Liver (tissue), 9 donors: Measurements from ENCODE around the gene TIAM2. TPM values are rescaled to one million over a fixed set of nuclear protein-coding genes. Genes with fewer than 3 reads are reported as not detected.

Source experiments
- DNase-seq: peaks from one replicate; pipeline ENCODE4 v3.0.0-alpha.2; 2017; ENCODE audit warnings: low spot score
- H3K27ac ChIP-seq, 2 donors: one replicate each; pipeline ENCODE4 v1.7.0; 2013; ENCODE audit warnings: inconsistent platforms in 2 of 2, low read length in 2 of 2, control low read depth in 1 of 2, low read depth in 1 of 2, mild to moderate bottlenecking in 1 of 2
- H3K27me3 ChIP-seq, 4 donors: one replicate each; pipeline versions ENCODE4 v1.6.1 to v1.7.0; 2013; ENCODE audit warnings: low read length in 3 of 4, inconsistent platforms in 1 of 4, mild to moderate bottlenecking in 1 of 4, moderate library complexity in 1 of 4; ENCODE audit not compliant: control insufficient read depth in 4 of 4, insufficient read depth in 4 of 4
- H3K36me3 ChIP-seq, 4 donors: one replicate each; pipeline versions ENCODE4 v1.6.1 to v1.7.0; 2013; ENCODE audit warnings: low read length in 3 of 4, mild to moderate bottlenecking in 3 of 4, low read depth in 1 of 4, moderate library complexity in 1 of 4; ENCODE audit not compliant: control insufficient read depth in 4 of 4, insufficient read depth in 3 of 4
- H3K4me1 ChIP-seq, 4 donors: one replicate each; pipeline versions ENCODE4 v1.6.1 to v1.7.0; 2013; ENCODE audit warnings: low read length in 3 of 4, mild to moderate bottlenecking in 3 of 4, moderate library complexity in 1 of 4; ENCODE audit not compliant: control insufficient read depth in 4 of 4, insufficient read depth in 4 of 4
- H3K4me3 ChIP-seq, 3 donors: one replicate each; pipeline versions ENCODE4 v1.6.1 to v1.7.0; 2013; ENCODE audit warnings: low read length in 3 of 3, control low read depth in 1 of 3, low read depth in 1 of 3, mild to moderate bottlenecking in 1 of 3
- H3K9ac ChIP-seq, 2 donors: one replicate each; pipeline ENCODE4 v1.7.0; 2013; ENCODE audit warnings: low read length in 2 of 2, mild to moderate bottlenecking in 2 of 2, moderate library complexity in 2 of 2, control low read depth in 1 of 2, low read depth in 1 of 2
- H3K9me3 ChIP-seq, 4 donors: one replicate each; pipeline versions ENCODE4 v1.6.1 to v1.7.0; 2013; ENCODE audit warnings: low read length in 3 of 4; ENCODE audit not compliant: control insufficient read depth in 4 of 4
- ATF3 ChIP-seq: IDR thresholded peaks from 2 replicates; pipeline ENCODE4 v1.6.1; 2016; ENCODE audit warnings: antibody characterized with exemption
- CTCF ChIP-seq: fragments of 150-350 bp; IDR thresholded peaks from 2 replicates; pipeline ENCODE4 v1.5.1; 2017; ENCODE audit warnings: improper control_type of control experiment, low read depth, low read length; ENCODE audit not compliant: missing input control
- EGR1 ChIP-seq, 2 donors: IDR thresholded peaks; 2 replicates each; pipeline ENCODE4 v1.6.1; 2016 to 2018; ENCODE audit warnings: antibody characterized with exemption in 2 of 2, low read depth in 2 of 2
- FOXA1 ChIP-seq: IDR thresholded peaks from 2 replicates; pipeline ENCODE4 v1.6.1; 2016; ENCODE audit warnings: antibody characterized with exemption
- FOXA2 ChIP-seq: IDR thresholded peaks from 2 replicates; pipeline ENCODE4 v1.6.1; 2016; ENCODE audit warnings: antibody characterized with exemption
- GABPA ChIP-seq, 2 donors: IDR thresholded peaks in 1 of 2; conservative IDR thresholded peaks in 1 of 2; 2 replicates each; pipeline ENCODE4 v1.6.1; 2016; ENCODE audit warnings: antibody characterized with exemption in 2 of 2, mild to moderate bottlenecking in 1 of 2, moderate library complexity in 1 of 2
- HNF4A ChIP-seq, 2 donors: conservative IDR thresholded peaks; 2 replicates each; pipeline ENCODE4 v1.6.1; 2016; ENCODE audit warnings: antibody characterized with exemption in 2 of 2, mild to moderate bottlenecking in 2 of 2
- HNF4G ChIP-seq: IDR thresholded peaks from 2 replicates; pipeline ENCODE4 v1.6.1; 2016; ENCODE audit warnings: antibody characterized with exemption
- JUND ChIP-seq, 2 donors: IDR thresholded peaks; 2 replicates each; pipeline ENCODE4 v1.6.1; 2016; ENCODE audit warnings: antibody characterized with exemption in 2 of 2
- MAX ChIP-seq: IDR thresholded peaks from 2 replicates; pipeline ENCODE4 v1.6.1; 2016; ENCODE audit warnings: antibody characterized with exemption
- NR2F2 ChIP-seq: IDR thresholded peaks from 2 replicates; pipeline ENCODE4 v1.6.1; 2016; ENCODE audit warnings: antibody characterized with exemption
- RAD21 ChIP-seq, 2 donors: IDR thresholded peaks; 2 replicates each; pipeline ENCODE4 v1.6.1; 2016; ENCODE audit warnings: antibody characterized with exemption in 2 of 2, mild to moderate bottlenecking in 2 of 2
- REST ChIP-seq: IDR thresholded peaks from 2 replicates; pipeline ENCODE4 v1.6.1; 2016; ENCODE audit warnings: antibody characterized with exemption, mild to moderate bottlenecking
- RXRA ChIP-seq, 2 donors: IDR thresholded peaks; 2 replicates each; pipeline ENCODE4 v1.6.1; 2017 to 2018; ENCODE audit warnings: antibody characterized with exemption in 2 of 2, mild to moderate bottlenecking in 1 of 2
- SP1 ChIP-seq: IDR thresholded peaks from 2 replicates; pipeline ENCODE4 v1.6.1; 2018; ENCODE audit warnings: antibody characterized with exemption, mild to moderate bottlenecking
- TAF1 ChIP-seq: conservative IDR thresholded peaks from 2 replicates; pipeline ENCODE4 v1.6.1; 2016; ENCODE audit warnings: antibody characterized with exemption, mild to moderate bottlenecking
- YY1 ChIP-seq: IDR thresholded peaks from 2 replicates; pipeline ENCODE4 v1.6.1; 2016; ENCODE audit warnings: antibody characterized with exemption, mild to moderate bottlenecking
- ZBTB33 ChIP-seq: IDR thresholded peaks from 2 replicates; pipeline ENCODE4 v1.6.1; 2016; ENCODE audit warnings: antibody characterized with exemption
- WGBS: extraction: QIAGEN DNeasy Blood & Tissue Kit; methylation state at CpG from one replicate; pipeline ENCODE4 v1.1.7; 2013; 5-methylcytosine and 5-hydroxymethylcytosine counted together
- polyA plus RNA-seq, 2 donors: library from polyadenylated mRNA; stranded (reverse) in 1 of 2; unstranded in 1 of 2; fragments of 200-250 nt in 1 of 2; fragments of >200 nt in 1 of 2; fragmentation: Nextera tagmentation in 1 of 2; extraction: Ambion mirVana in 1 of 2; gene quantifications; one replicate each; pipeline versions ENCODE4 v1.2.1 to v1.2.3, GENCODE V29; 2013 to 2015
- total RNA-seq, 2 donors: library from RNA; depleted of rRNA; stranded (reverse); fragments of >200 nt; gene quantifications; one replicate each; pipeline ENCODE4 v1.2.3, GENCODE V29; 2014
- donor health status: healthy.
- donor health status: healthy.
- donor health status: healthy.
- donor health status: healthy.
- donor health status: healthy.

Gene TIAM2
- total and polyA plus RNA-seq, 4 donors: 0.62 to 3.7 (median 2.4) TPM

GRCh38 chr6:155267411-155267810 lies 272.3 kb downstream of the TIAM2 start:
- no peak for TF ChIP-seq EGR1 (IDR thresholded peaks at IDR 0.05; ENCODE audit: low read depth in 2 of 2)
- TF ChIP-seq GABPA (IDR thresholded peaks at IDR 0.05 in 1 of 2, conservative IDR thresholded peaks at IDR 0.05 in 1 of 2): no peak
- TF ChIP-seq FOXA2: no peak
- TF ChIP-seq RAD21 (IDR thresholded peaks at IDR 0.05): no peak
- no peak for TF ChIP-seq RXRA (IDR thresholded peaks at IDR 0.05)
- no peak for TF ChIP-seq YY1
- no peak for TF ChIP-seq TAF1
- TF ChIP-seq MAX: no peak
- TF ChIP-seq HNF4G: no peak
- TF ChIP-seq ATF3: no peak
- TF ChIP-seq HNF4A (conservative IDR thresholded peaks at IDR 0.05): no peak
- TF ChIP-seq SP1: no peak
- no peak for TF ChIP-seq NR2F2
- TF ChIP-seq REST: no peak
- no peak for TF ChIP-seq JUND (IDR thresholded peaks at IDR 0.05)
- no peak for TF ChIP-seq ZBTB33
- TF ChIP-seq CTCF: no peak
- no peak for TF ChIP-seq FOXA1
- Histone ChIP-seq H3K9ac (no peak overlapping the region), H3K27ac (no peak overlapping the region), H3K36me3 (peaks cover 5 to 12% (median 7%) of the 10 kb centered on the region in 4 donors), H3K4me1 (no peaks in the 10 kb centered on the region), H3K9me3 (no peaks in the 10 kb centered on the region), H3K4me3 (no peak overlapping the region), H3K27me3 (no peaks in the 10 kb centered on the region)
- WGBS: 97% methylated on average over 2 of the region's 2 CpGs
- DNase-seq: no peak
